Stimulated activated CD8-positive, alpha-beta memory T cell treated with anti-CD3 and anti-CD28 coated beads, Interleukin-7, amount 100 ng/mL, for 1 hour (primary cell): ENCODE results near the gene GBE1.

Experiments
- DNase-seq, 2 donors: peaks; one replicate each; pipeline ENCODE4 v3.0.0-alpha.2; 2020; ENCODE audit warnings: low read depth in 2 of 2

GBE1 gene

GRCh38 chr3:81699536-81700320, 61.7 kb downstream of the GBE1 start:
- DNase-seq: no peak

GRCh38 chr3:81696090-81696489, 65.4 kb downstream of the GBE1 start:
- no peak for DNase-seq

GRCh38 chr3:81695302-81695701, 66.1 kb downstream of the GBE1 start:
- DNase-seq: no peak

GRCh38 chr3:81694662-81695061, 66.8 kb downstream of the GBE1 start:
- DNase-seq: no peak

- no peak for DNase-seq
Observed at GRCh38 chr3:81692766-81693165, 68.7 kb downstream of the GBE1 start.

GRCh38 chr3:81689617-81690016, 71.8 kb downstream of the GBE1 start:
- no peak for DNase-seq

GRCh38 chr3:81684751-81685395, 76.6 kb downstream of the GBE1 start:
- DNase-seq: no peak

- no peak for DNase-seq
Observed at GRCh38 chr3:81676706-81677456, 84.6 kb downstream of the GBE1 start.

- no peak for DNase-seq
Observed at GRCh38 chr3:81674690-81675089, 86.8 kb downstream of the GBE1 start.

- no peak for DNase-seq
Observed at GRCh38 chr3:81668283-81668682, 93.2 kb downstream of the GBE1 start.

- no peak for DNase-seq
Observed at GRCh38 chr3:81666502-81667121, 94.8 kb downstream of the GBE1 start.

GRCh38 chr3:81663114-81663513, 98.3 kb downstream of the GBE1 start:
- no peak for DNase-seq

- DNase-seq: no peak
Observed at GRCh38 chr3:81660036-81660435, 101.4 kb downstream of the GBE1 start.

- DNase-seq: no peak
Observed at GRCh38 chr3:81658322-81658997, 103.0 kb downstream of the GBE1 start.

GRCh38 chr3:81651139-81651538, 110.3 kb downstream of the GBE1 start:
- no peak for DNase-seq

- no peak for DNase-seq
Observed at GRCh38 chr3:81650187-81650586, 111.3 kb downstream of the GBE1 start.

GRCh38 chr3:81645248-81645647, 116.2 kb downstream of the GBE1 start:
- DNase-seq: no peak

- no peak for DNase-seq
Observed at GRCh38 chr3:81643721-81644120, 117.7 kb downstream of the GBE1 start.

- DNase-seq: no peak
Observed at GRCh38 chr3:81638480-81638879, 123.0 kb downstream of the GBE1 start.

GRCh38 chr3:81632659-81633058, 128.8 kb downstream of the GBE1 start:
- no peak for DNase-seq

GRCh38 chr3:81624756-81625155, 136.7 kb downstream of the GBE1 start:
- no peak for DNase-seq

- no peak for DNase-seq
Observed at GRCh38 chr3:81622395-81622794, 139.1 kb downstream of the GBE1 start.
